Keratinocyte (primary cell): ENCODE measurements around the gene RCSD1. TPM values are rescaled to one million over a fixed set of nuclear protein-coding genes. Genes with fewer than 3 reads are reported as not detected.

Source experiments
- DNase-seq: peaks from one replicate; pipeline ENCODE4 v3.0.0-alpha.2; 2011; ENCODE audit warnings: low read depth, missing footprints, low spot score
- FAIRE-seq: peaks from 2 replicates; lab custom pipeline; 2011; peaks lifted over from hg19 to GRCh38; lab: Jason Lieb, UNC
- H2AFZ ChIP-seq: 2 replicates; pipeline ENCODE4 v1.6.0; 2012; ENCODE audit warnings: low read length, control low read depth, inconsistent platforms; ENCODE audit not compliant: control insufficient read depth
- H3K27ac ChIP-seq: 2 replicates; pipeline ENCODE4 v1.5.1; 2011; ENCODE audit warnings: low read length; ENCODE audit not compliant: control insufficient read depth, insufficient read depth
- H3K27me3 ChIP-seq: 3 replicates; pipeline ENCODE4 v1.6.0; 2011; ENCODE audit warnings: low read length; ENCODE audit not compliant: control insufficient read depth, insufficient read depth; ENCODE audit errors: extremely low read depth
- H3K36me3 ChIP-seq, 2 experiments: 2 replicates in 1 of 2; 3 replicates in 1 of 2; pipeline ENCODE4 v1.5.1; 2011; ENCODE audit warnings: low read length in 2 of 2, mild to moderate bottlenecking in 1 of 2; ENCODE audit not compliant: control insufficient read depth in 2 of 2, insufficient read depth in 2 of 2; ENCODE audit errors: extremely low read depth in 1 of 2
- H3K4me1 ChIP-seq: 3 replicates; pipeline ENCODE4 v1.5.1; 2011; ENCODE audit warnings: low read length; ENCODE audit not compliant: control insufficient read depth, insufficient read depth; ENCODE audit errors: extremely low read depth
- H3K4me2 ChIP-seq: 3 replicates; pipeline ENCODE4 v1.6.0; 2011; ENCODE audit warnings: low read depth, low read length; ENCODE audit not compliant: control insufficient read depth, insufficient read depth; ENCODE audit errors: extremely low read depth
- H3K4me3 ChIP-seq, 3 experiments: fragments of 200-600 bp in 1 of 3; sonication (generic) in 1 of 3; 2 replicates in 2 of 3; 3 replicates in 1 of 3; pipeline ENCODE4 v1.5.1; 2011 to 2016; ENCODE audit warnings: low read length in 3 of 3, mild to moderate bottlenecking in 3 of 3, control low read depth in 2 of 3, inconsistent platforms in 1 of 3, low read depth in 1 of 3, mixed read lengths in 1 of 3, mixed run types in 1 of 3, moderate library complexity in 1 of 3; ENCODE audit not compliant: control insufficient read depth in 2 of 3, insufficient read depth in 2 of 3; ENCODE audit errors: extremely low read depth in 1 of 3
- H3K79me2 ChIP-seq: 2 replicates; pipeline ENCODE4 v1.6.0; 2012; ENCODE audit warnings: low read length; ENCODE audit not compliant: control insufficient read depth, insufficient read depth
- H3K9ac ChIP-seq: 3 replicates; pipeline ENCODE4 v1.6.0; 2011; ENCODE audit warnings: low read length; ENCODE audit not compliant: control insufficient read depth, insufficient read depth; ENCODE audit errors: extremely low read depth
- H3K9me1 ChIP-seq: 3 replicates; pipeline ENCODE4 v1.6.0; 2011; ENCODE audit warnings: low read length; ENCODE audit not compliant: control insufficient read depth, insufficient read depth; ENCODE audit errors: extremely low read depth
- H3K9me3 ChIP-seq: 2 replicates; pipeline ENCODE4 v1.5.1; 2012; ENCODE audit warnings: low read depth, low read length; ENCODE audit not compliant: control insufficient read depth
- H4K20me1 ChIP-seq: 3 replicates; pipeline ENCODE4 v1.6.0; 2011; ENCODE audit warnings: low read length; ENCODE audit not compliant: control insufficient read depth, insufficient read depth; ENCODE audit errors: extremely low read depth
- EZH2 ChIP-seq: IDR thresholded peaks from one replicate; pipeline ENCODE4 v1.6.1; 2012; ENCODE audit warnings: inconsistent platforms, mild to moderate bottlenecking, low read length, moderate library complexity
- dilution Hi-C: fragments of 300-500 bp; cut with MboI; formaldehyde crosslinking; loops from one replicate; pipeline ENCODE4 v1.7.0; 2020; ENCODE audit warnings: low sequenced_read_pairs; ENCODE audit not compliant: extremely low pct_ligation_motif_present
- polyA plus RNA-seq, 5 experiments: library from polyadenylated mRNA; depleted of rRNA in 3 of 5; stranded (reverse) in 3 of 5; stranded (forward) in 1 of 5; unstranded in 1 of 5; fragments of >200 nt; gene quantifications; 1 replicate in 1 of 5; 2 replicates in 3 of 5; 3 replicates in 1 of 5; pipeline versions ENCODE4 v1.2.1 to v1.2.3, GENCODE V29; 2011 to 2012; ENCODE audit warnings: missing spikeins in 2 of 5, low read depth in 1 of 5, low replicate concordance in 1 of 5
- TF ChIP-seq, protein P1 (sequence below), 3 experiments: IDR thresholded peaks in 1 of 3; conservative IDR thresholded peaks in 1 of 3; optimal IDR thresholded peaks in 1 of 3; 2 replicates in 2 of 3; 3 replicates in 1 of 3; pipeline versions ENCODE3 to v1.5.1; 2011; ENCODE audit warnings: low read length in 3 of 3, mild to moderate bottlenecking in 3 of 3, moderate library complexity in 2 of 3, control low read depth in 1 of 3, inconsistent platforms in 1 of 3; ENCODE audit not compliant: insufficient read depth in 2 of 3; ENCODE audit errors: extremely low read depth in 1 of 3

RCSD1 gene
- polyA plus RNA-seq, 1 donor (not counting 4 experiments of a cell fraction or from before 2014, with no cell fraction given), result 0.03 TPM

GRCh38 chr1:167673265-167673664 is 43.2 kb downstream of the RCSD1 start:
- no peak for TF ChIP-seq EZH2
- TF ChIP-seq, protein P1, sequence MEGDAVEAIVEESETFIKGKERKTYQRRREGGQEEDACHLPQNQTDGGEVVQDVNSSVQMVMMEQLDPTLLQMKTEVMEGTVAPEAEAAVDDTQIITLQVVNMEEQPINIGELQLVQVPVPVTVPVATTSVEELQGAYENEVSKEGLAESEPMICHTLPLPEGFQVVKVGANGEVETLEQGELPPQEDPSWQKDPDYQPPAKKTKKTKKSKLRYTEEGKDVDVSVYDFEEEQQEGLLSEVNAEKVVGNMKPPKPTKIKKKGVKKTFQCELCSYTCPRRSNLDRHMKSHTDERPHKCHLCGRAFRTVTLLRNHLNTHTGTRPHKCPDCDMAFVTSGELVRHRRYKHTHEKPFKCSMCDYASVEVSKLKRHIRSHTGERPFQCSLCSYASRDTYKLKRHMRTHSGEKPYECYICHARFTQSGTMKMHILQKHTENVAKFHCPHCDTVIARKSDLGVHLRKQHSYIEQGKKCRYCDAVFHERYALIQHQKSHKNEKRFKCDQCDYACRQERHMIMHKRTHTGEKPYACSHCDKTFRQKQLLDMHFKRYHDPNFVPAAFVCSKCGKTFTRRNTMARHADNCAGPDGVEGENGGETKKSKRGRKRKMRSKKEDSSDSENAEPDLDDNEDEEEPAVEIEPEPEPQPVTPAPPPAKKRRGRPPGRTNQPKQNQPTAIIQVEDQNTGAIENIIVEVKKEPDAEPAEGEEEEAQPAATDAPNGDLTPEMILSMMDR (optimal IDR thresholded peaks at IDR 0.05 in 1 of 3, IDR thresholded peaks at IDR 0.05 in 1 of 3, conservative IDR thresholded peaks at IDR 0.05 in 1 of 3; ENCODE audit: extremely low read depth in 1 of 3, insufficient read depth in 2 of 3, low read length in 3 of 3), result no peak
- no peaks in the 10 kb centered on the region for H3K9me3 ChIP-seq
- no peaks in the 10 kb centered on the region for H3K9me1 ChIP-seq
- no peak overlapping the region for H2AFZ ChIP-seq
- H3K4me3 ChIP-seq, result no peak overlapping the region
- dilution Hi-C loops, result no loop called here
- DNase-seq (no peak), FAIRE-seq (no peak)
- H3K36me3 ChIP-seq, result no peaks in the 10 kb centered on the region
- no peak overlapping the region for H3K9ac ChIP-seq
- H4K20me1 ChIP-seq, result no peaks in the 10 kb centered on the region
- no peaks in the 10 kb centered on the region for H3K27me3 ChIP-seq
- peaks cover 6% of the 10 kb centered on the region for H3K4me1 ChIP-seq
- no peaks in the 10 kb centered on the region for H3K79me2 ChIP-seq
- H3K27ac ChIP-seq, result no peak overlapping the region
- H3K4me2 ChIP-seq, result no peak overlapping the region

- no peaks in the 10 kb centered on the region for H3K79me2 ChIP-seq
- H3K9ac ChIP-seq, result no peak overlapping the region
- no peak overlapping the region for H3K4me2 ChIP-seq
- no peak for FAIRE-seq
- no peaks in the 10 kb centered on the region for H4K20me1 ChIP-seq
- H2AFZ ChIP-seq, result no peak overlapping the region
- H3K9me1 ChIP-seq, result no peaks in the 10 kb centered on the region
- TF ChIP-seq, protein P1 (optimal IDR thresholded peaks at IDR 0.05 in 1 of 3, IDR thresholded peaks at IDR 0.05 in 1 of 3, conservative IDR thresholded peaks at IDR 0.05 in 1 of 3; ENCODE audit: extremely low read depth in 1 of 3, insufficient read depth in 2 of 3, low read length in 3 of 3), result no peak
- TF ChIP-seq EZH2, result no peak
- no peaks in the 10 kb centered on the region for H3K27me3 ChIP-seq
- no peak overlapping the region for H3K27ac ChIP-seq
- no peak overlapping the region for H3K4me3 ChIP-seq
- no peak for DNase-seq
- no peaks in the 10 kb centered on the region for H3K36me3 ChIP-seq
- H3K9me3 ChIP-seq, result no peaks in the 10 kb centered on the region
- H3K4me1 ChIP-seq, result peaks cover 6% of the 10 kb centered on the region
- dilution Hi-C loops, result no loop called here
Measured at GRCh38 chr1:167674156-167674555, 44.1 kb downstream of the RCSD1 start.
